ENCODE data around the gene HDAC10. TPM values are rescaled to one million over a fixed set of nuclear protein-coding genes. Genes with fewer than 3 reads are reported as not detected.
"Not testable (repeated sequence)": the region's sequence is repeated elsewhere in the genome, so short reads cannot be mapped to it uniquely, and the experiment has no call there.

The HDAC10 gene
- polyA plus RNA-seq, 5 donors: 19.2 to 42.5 (median 33.6) TPM

- DNase-seq: no peak
These were observed 35.7 kb upstream of the HDAC10 start for GRCh38 chr22:50286701-50287318.

GRCh38 chr22:50286275-50286674 is 35.2 kb upstream of the HDAC10 start:
- DNase-seq: no peak

- no peak for DNase-seq
These were observed 34.6 kb upstream of the HDAC10 start for GRCh38 chr22:50285568-50286229.

DNA sequence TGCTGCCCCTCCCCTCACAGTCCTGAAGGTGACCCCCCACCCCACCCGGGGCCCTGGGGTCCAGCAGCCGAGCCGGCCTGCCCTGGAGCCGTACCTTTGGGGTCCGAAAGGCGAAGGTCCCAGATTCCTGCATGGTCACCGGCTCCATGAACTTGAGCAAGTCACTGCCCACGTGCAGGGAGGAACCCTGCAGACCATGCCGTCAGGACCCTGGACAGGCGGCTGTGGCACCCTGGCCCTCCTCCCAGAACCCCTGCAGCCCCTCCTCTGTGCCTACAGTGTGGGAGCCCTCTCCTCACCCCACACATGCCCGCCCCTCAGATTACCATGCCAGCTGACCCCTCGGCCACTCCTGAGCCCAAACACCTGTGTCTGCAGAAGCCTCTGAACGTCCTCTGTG is 33.4 kb upstream of the HDAC10 start:
- no peak for DNase-seq

DNA sequence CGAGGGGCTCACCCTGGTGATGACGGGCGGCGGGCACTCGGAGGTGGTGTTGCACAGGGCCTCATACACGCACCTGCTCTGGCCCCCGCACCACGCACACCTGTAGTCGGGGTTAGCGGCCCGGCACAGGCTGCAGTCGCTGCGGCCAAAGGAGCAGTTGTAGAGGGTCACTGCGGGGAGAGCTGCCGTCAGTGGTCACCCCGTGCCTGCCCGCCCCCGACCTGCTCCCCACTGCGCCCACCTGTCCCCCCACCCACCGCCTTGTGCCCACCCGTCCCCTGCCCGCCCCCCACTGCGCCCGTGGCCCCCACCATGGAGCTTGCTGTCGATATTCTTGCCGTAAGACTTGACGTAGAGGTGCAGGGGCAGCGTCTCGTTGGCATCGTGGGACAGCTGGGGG is 32.8 kb upstream of the HDAC10 start:
- no peak for DNase-seq

GRCh38 chr22:50282361-50283155 is 31.5 kb upstream of the HDAC10 start:
- no peak for DNase-seq

DNA sequence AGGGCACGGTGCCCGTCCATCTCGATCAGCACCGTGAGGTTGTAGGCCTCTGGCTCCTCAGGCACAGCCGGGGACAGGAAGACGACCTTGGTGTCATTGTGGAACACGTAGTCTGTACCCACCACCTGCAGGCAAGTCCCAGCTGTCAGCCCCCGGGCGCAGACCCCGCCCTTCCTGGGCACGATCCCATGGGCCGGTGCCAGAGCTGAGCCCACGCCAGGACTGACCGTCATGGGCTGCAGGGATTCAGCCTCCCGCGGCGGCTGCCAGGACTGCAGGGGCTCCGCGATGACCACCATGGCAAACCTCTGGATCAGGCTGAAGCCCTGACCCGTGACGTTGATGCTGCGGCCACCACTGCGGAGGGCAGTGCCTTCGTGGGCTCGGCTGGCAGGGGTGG is 30.9 kb upstream of the HDAC10 start:
- DNase-seq: no peak

DNA sequence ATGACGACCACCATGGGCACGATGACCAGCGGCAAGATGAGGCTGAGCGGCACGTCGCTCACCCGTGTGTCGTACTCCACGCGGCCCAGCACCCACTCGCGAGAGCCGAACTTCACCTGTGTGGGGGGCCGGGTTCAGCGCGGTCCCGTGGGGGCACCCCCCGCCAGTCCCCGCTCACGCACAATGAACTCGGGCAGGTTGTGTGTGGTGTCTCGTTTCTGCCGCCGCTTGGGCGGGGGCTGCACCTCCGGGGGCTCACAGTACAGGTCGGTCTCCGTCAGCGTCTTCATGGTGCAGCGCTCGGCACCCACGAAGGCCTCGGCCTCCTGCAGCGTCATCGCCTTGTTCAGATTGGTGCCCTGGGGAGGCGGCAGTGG is 30.3 kb upstream of the HDAC10 start:
- no peak for DNase-seq

DNA sequence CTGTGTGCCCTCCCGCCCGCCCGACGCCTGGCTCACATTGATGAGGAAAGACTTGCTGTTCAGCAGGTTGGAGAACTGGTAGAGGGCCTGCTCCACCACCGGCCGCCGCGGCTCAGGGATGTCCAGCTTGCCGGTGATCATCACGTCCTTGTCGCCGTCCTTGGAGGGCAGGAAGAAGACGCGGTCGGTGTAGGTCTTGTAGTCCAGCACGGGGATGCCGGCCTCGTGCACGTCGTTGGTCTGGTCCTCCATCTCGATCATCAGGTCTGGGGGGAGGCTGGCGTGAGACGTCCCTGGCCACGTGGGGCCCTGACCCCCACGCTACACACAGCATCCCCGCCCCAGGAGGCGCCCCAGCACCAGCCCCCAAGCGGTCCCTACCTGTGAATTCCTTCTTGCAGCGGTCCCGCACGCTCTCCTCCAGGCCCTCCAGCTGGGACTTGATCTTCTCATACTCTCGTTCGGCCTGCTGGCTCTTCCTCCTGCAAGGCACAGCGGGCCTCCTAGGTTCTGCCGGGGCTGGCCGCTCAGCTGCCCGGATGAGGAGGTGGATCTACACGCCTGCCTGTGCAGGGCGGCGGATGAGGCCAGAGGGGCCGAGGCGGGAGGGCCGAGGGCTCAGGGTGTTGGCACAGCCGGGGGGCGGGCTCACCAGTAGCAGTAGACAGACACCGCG is 29.8 kb upstream of the HDAC10 start:
- no peak for DNase-seq

GRCh38 chr22:50280022-50280707 is 29.1 kb upstream of the HDAC10 start:
- DNase-seq: no peak

- DNase-seq: no peak
These were observed 28.0 kb upstream of the HDAC10 start for GRCh38 chr22:50278956-50279619.

DNA sequence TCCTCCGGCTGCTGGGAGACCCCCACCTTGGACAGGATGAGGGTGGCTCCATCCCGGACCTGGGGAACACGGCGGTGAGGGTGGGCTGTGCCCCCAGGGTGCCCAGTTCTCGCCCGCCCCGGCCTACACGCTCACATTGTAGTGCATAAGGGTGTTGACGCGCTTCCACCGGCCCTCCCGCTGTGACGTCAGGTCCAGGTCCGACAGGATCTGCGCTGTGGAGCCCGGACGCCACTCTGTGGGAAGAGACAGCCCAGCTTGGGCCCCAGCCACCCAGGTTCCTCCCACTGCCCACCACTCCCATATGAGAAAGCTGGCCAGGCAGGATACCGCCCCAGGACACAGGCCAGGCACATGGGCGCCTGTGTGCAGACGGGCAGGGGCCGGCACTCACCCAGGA is 27.4 kb upstream of the HDAC10 start:
- no peak for DNase-seq

DNA sequence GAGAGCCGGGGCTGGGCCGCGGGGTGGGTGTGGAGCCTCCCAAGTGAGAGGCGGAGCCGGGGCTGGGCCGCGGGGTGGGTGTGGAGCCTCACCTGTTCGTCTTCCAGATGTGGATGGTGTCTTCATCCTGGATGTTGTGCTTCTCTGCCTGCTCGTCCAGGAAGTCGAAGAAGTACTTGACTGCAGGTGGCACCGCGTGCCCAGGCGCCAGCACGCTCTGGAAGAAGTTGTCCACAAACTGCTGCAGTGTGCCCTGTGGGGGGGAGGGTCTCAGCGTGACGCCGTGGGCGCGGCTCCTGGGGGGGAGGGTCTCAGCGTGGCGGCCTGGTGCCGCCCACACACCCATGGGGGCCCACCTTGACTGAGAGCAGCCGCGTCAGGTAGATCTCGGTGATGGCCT is 26.7 kb upstream of the HDAC10 start:
- no peak for DNase-seq

- no peak for DNase-seq
These were observed 25.1 kb upstream of the HDAC10 start for GRCh38 chr22:50276143-50276542.

- no peak for DNase-seq
These were observed 24.4 kb upstream of the HDAC10 start for GRCh38 chr22:50275181-50276055.

- no peak for DNase-seq
These were observed 23.7 kb upstream of the HDAC10 start for GRCh38 chr22:50274771-50275170.

DNA sequence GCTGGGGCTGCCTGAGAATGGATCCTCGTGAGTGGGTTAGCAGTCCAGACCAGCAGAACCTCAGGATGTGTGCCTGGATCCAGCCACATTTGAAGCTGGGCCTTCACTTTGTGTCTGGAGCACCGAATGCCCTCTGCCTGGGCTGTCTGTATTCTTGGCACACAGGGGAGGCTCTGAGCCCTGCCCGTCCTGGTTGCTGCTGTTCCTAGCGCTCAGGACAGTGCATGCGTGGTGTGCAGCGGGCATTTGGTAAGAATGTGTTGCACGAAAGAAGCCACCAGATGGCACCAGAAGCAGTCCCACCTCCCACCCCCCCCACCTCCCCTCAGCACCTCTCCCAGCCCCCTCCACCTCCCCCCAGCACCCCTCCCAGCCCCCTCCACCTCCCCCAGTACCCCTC is 23.2 kb upstream of the HDAC10 start:
- no peak for DNase-seq

GRCh38 chr22:50273781-50274180 is 22.7 kb upstream of the HDAC10 start:
- not testable (repeated sequence) for DNase-seq

DNA sequence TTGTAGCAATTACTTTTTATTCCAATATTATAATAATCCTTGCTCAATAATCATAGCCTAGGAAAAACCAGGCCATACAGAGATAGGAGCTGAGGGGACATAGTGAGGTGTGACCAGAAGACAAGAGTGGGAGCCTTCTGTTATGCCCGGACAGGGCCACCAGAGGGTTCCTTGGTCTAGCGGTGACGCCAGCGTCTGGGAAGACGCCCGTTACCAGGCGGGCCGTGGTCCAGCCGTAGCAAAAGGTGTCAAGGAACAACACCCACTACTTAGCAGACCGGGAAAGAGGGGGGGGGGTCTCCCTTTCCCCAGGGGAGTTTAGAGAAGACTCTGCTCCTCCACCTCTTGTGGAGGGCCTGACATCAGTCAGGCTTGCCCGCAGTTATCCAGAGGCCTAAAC is 22.3 kb upstream of the HDAC10 start:
- not testable (repeated sequence) for DNase-seq

All from right lung (tissue), 5 donors.